Retinal pigment epithelial cell (primary cell): ENCODE data around the gene C19orf53.
"Not testable (repeated sequence)": the region's sequence is repeated elsewhere in the genome, so short reads cannot be mapped to it uniquely, and the experiment has no call there.

Source experiments
- DNase-seq: peaks from one replicate; pipeline ENCODE4 v3.0.0-alpha.2; 2010; ENCODE audit warnings: low read depth
- H3K4me3 ChIP-seq: 2 replicates; pipeline ENCODE4 v1.5.1; 2011; ENCODE audit warnings: mild to moderate bottlenecking, low read length, control low read depth, moderate library complexity
- TF ChIP-seq, protein P1 (sequence below): conservative IDR thresholded peaks from 2 replicates; pipeline ENCODE4 v1.5.1; 2011; ENCODE audit warnings: low read depth, low read length, control low read depth, inconsistent platforms

Gene C19orf53

GRCh38 chr19:13784731-13785452 is 10.6 kb downstream of the C19orf53 start:
- TF ChIP-seq, protein P1, sequence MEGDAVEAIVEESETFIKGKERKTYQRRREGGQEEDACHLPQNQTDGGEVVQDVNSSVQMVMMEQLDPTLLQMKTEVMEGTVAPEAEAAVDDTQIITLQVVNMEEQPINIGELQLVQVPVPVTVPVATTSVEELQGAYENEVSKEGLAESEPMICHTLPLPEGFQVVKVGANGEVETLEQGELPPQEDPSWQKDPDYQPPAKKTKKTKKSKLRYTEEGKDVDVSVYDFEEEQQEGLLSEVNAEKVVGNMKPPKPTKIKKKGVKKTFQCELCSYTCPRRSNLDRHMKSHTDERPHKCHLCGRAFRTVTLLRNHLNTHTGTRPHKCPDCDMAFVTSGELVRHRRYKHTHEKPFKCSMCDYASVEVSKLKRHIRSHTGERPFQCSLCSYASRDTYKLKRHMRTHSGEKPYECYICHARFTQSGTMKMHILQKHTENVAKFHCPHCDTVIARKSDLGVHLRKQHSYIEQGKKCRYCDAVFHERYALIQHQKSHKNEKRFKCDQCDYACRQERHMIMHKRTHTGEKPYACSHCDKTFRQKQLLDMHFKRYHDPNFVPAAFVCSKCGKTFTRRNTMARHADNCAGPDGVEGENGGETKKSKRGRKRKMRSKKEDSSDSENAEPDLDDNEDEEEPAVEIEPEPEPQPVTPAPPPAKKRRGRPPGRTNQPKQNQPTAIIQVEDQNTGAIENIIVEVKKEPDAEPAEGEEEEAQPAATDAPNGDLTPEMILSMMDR = peak; percentile 74
- H3K4me3 ChIP-seq = no peak overlapping the region
- no peak for DNase-seq

DNA sequence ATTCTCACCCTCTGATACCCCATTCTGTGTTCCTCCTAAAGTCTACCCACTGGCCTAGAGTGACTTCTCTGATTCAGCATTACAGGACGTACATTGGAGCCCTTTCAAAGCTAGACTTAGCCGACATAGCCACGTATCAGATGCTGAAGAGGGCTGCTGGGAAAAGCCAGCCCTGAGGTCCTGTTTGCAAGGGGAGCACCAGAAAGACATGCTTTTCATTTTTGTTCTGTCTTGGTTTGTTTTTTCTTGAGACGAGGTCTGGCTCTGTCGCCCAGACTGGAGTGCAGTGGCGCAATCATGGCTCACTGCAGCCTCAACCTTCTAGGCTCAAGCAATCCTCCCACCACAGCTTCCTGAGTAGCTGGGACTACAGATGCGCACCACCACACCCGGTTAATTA is 14.7 kb downstream of the C19orf53 start:
- TF ChIP-seq, protein P1 = no peak
- H3K4me3 ChIP-seq = no peak overlapping the region
- no peak for DNase-seq

DNA sequence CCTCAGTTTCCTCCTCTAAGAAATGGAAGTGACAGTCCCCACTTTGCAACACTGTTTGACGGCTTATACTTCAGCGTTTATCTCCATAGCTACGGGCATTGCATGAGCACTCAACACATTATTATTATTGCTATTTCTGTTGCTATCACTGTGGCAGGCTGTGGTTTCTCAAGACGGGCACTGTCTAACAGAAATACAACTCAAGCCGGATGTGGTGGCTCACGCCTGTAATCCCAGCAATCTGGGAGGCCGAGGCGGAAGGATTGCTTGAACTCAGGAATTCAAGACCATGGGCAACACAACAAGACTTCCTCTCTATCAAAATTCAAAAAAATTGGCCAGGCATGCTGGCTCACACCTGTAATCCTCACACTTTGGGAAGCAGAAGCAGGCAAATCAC is 16.1 kb downstream of the C19orf53 start:
- no peak for DNase-seq
- TF ChIP-seq, protein P1 = no peak
- no peak overlapping the region for H3K4me3 ChIP-seq

- DNase-seq, H3K4me3 ChIP-seq: not testable (repeated sequence)
Observed at GRCh38 chr19:13793317-13793716, 19.1 kb downstream of the C19orf53 start.

GRCh38 chr19:13794398-13794756 is 20.1 kb downstream of the C19orf53 start:
- peak overlapping the region; percentile 89 for H3K4me3 ChIP-seq
- TF ChIP-seq, protein P1 = no peak
- peak; percentile 65 for DNase-seq

GRCh38 chr19:13794757-13795589 is 20.7 kb downstream of the C19orf53 start, which contains the start of gene ZSWIM4:
ZSWIM4 (plus strand) TSS chr19:13795443; CDS start chr19:13795649, 206 bp downstream.
- DNase-seq = peak; percentile 98
- TF ChIP-seq, protein P1 = no peak
- H3K4me3 ChIP-seq = peak within 1 kb of the TSS; percentile 89

DNA sequence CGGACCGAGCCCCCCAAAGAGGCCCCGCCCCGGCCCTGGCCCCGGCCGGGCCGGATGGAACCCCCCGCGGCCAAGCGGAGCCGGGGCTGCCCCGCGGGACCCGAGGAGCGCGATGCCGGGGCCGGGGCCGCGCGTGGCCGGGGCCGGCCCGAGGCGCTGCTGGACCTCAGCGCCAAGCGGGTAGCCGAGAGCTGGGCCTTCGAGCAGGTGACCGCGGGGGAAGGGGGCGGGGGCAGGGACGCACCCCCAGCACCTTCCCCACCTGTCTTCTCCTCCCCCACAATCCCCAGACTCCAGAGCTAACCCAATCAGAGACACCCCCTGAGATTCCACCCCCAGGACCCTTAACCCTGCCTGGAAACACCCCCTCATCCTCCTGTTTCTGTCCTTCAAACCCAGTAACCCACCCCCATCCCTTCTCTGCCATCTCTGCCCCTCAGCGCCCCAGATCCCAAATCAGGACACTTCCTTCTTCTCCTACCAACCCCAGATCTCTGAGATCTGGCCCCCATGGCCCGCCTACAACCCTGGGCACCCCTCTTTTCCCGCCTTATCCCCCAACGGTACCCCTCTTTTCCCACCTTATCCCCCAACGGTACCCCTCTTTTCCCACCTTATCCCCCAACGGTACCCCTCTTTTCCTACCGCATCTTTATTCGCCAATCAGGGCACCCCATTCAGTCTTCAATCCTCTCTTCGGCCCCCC is 21.5 kb downstream of the C19orf53 start:
- DNase-seq = no peak
- H3K4me3 ChIP-seq = peak overlapping the region; percentile 80
- TF ChIP-seq, protein P1 = no peak
